Measurements from ENCODE around the gene MYO15B.

The MYO15B gene

DNA sequence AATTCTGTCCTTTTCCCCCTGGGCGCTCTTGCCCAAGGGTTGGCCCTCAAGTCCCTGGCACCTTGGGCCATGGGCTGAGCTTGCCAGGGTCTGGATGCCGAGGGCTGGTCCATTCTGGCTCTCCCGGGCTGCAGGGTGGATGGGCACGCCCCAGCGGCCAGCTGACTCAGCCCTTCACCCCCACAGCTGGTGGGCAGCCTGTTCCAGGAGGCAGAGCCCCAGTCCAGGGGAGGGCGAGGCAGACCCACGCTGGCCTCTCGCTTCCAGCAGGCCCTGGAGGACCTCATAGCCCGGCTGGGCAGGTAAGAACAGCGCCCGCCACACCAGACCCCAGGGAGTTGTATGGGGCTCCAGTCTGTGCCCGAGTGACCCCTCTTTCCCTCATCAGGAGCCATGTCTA is 15.0 kb downstream of the MYO15B start:
- no peak for DNase-seq (ENCODE audit: low read depth, low spot score)

DNA sequence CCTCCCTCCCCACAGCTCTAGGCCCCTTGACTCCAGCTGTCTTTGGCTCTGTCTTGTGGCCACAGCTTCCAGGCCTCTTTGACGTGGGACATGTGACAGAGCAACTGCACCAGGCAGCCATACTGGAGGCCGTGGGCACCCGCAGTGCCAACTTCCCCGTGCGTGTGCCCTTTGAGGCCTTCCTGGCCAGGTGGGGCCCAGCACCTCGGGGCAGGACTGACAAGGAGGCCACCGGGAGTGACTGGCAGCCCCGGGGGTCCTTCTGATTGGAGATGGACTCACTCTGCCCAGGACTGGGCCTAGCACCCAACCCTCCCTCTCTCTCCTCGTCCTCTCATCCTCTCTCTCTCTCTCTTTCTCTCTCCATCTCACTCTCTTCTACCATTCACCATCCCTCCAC is 15.5 kb downstream of the MYO15B start:
- DNase-seq (ENCODE audit: low read depth, low spot score) = no peak

- no peak for DNase-seq (ENCODE audit: low read depth, low spot score)
These were observed 16.6 kb downstream of the MYO15B start for GRCh38 chr17:75604034-75604695.

DNA sequence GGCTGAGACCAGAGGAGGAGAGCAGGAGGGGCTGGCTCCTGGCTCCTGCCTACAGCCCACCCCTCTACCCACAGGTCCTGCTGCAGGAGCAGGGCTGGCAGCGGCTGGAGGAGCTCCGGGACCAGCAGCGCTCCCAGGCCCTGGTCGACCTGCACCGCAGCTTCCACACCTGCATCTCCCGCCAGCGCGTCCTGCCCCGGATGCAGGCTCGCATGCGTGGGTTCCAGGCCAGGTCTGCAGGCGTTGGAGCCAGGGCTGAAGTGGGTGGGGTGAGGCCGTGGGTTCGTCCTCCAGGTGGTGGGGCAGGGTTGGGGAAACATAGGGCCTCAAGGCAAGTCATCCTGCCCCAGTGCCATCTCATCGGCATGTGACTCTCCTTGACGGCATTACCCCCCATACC is 18.2 kb downstream of the MYO15B start:
- no peak for DNase-seq (ENCODE audit: low read depth, low spot score)

DNA sequence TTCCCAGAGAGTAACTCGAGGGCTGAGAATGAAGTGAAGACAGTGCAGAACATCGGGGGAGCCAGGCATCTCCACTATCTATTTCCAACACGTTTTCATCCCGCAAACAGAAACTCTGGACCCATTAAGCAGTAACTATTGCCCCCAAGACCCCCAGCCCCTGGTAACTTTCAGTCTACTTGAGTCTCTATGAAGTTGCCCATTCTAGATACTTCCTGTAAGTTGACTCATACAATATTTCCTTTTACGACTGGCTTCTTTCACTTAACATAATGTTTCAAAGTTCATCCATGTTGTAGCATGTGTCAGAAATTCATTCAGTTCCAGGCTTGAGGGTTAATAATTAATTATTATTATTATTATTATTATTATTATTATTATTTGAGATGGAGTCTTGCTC is 19.5 kb downstream of the MYO15B start:
- DNase-seq (ENCODE audit: low read depth, low spot score) = no peak

GRCh38 chr17:75610103-75610984 is 22.7 kb downstream of the MYO15B start:
- DNase-seq (ENCODE audit: low read depth, low spot score) = no peak

- no peak for DNase-seq (ENCODE audit: low read depth, low spot score)
These were observed 24.3 kb downstream of the MYO15B start for GRCh38 chr17:75611851-75612429.

- DNase-seq (ENCODE audit: low read depth, low spot score) = no peak
These were observed 25.5 kb downstream of the MYO15B start for GRCh38 chr17:75612906-75613626.

DNA sequence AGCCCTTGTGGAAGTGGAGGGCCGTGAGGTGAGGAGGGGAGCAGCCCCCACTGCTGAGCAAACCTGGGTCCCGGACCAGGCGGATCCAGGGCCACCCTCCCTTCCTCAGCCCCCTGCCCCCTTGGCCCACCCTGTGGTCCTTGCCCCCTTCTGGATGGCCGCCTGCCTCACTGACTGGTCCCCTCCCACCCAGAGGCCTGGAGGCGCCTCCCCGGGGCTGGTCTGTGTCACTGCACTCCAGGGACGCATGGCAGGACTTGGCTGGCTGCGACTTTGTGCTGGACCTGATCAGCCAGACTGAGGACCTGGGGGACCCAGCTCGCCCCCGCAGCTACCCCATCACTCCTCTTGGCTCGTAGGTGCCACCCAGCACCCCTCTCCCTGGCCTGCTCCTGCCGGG is 26.4 kb downstream of the MYO15B start:
- DNase-seq (ENCODE audit: low read depth, low spot score) = no peak

DNA sequence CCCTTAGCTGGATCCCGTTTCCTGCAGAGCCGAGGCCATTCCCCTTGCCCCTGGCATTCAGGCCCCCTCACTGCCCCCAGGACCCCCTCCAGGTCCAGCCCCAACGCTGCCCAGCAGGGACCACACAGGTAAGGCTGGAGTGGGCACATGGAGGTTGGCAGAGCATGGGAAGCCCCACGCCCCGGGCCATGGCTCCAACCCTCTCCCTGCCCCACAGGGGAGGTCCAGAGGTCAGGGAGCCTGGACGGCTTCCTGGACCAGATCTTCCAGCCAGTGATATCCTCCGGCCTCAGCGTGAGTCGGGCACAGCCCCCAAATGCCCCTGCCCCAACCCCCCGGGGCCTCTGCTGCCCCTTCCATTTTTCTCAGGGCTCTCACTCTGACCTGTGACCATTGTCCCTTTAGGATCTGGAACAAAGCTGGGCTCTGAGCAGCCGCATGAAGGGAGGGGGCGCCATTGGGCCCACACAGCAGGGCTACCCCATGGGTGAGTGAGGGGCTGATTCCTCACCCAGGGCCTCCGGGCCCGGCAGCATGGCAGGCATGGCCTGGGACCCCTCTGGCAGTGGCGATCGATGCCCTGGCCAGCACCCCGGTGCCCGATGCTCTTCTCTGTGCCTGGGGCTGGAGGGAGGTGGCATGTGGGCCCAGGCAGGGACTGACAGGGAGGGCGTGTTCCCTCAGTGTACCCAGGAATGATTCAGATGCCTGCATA is 27.1 kb downstream of the MYO15B start:
- no peak for DNase-seq (ENCODE audit: low read depth, low spot score)

- DNase-seq (ENCODE audit: low read depth, low spot score) = no peak
These were observed 27.7 kb downstream of the MYO15B start for GRCh38 chr17:75615301-75615700.

- DNase-seq (ENCODE audit: low read depth, low spot score) = no peak
These were observed 29.0 kb downstream of the MYO15B start for GRCh38 chr17:75616521-75617122.

DNA sequence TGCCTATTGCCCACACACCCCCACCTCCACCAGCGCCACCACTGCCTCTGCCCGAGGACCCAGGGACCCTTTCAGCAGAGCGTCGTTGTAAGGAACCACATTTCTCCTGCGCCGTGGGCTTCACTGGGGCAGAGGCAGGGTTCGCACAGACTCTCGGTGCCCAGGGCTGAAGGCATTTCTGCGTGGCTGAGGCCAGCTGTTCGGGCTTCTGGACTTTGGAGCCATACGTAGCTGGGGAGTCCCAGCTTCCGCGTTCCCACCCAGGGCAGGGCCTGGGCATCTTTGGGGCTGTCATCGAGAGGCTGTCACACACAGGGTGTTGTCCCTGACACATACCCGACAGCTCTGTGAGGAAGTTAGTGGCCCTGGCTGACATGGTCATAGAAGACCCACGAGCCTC is 29.6 kb downstream of the MYO15B start:
- no peak for DNase-seq (ENCODE audit: low read depth, low spot score)

DNA sequence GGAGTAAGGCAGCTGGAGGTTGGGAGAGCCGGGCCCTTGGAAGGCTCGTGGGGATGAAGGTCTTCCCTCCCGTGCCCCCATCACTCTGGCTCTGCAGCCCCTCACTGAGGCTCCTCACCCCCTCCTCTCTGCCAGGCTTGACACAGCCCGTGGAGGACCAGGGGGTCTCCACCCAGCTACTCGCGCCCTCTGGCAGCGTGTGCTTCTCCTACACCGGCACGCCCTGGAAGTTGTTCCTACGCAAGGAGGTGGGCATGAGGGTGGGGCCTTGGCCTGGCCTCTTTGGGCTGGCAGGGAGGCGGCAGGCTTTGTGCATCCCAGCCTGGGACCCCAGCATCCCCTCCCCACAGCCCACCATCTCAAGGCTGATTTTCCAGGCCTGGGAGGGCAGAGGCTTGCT is 30.1 kb downstream of the MYO15B start:
- no peak for DNase-seq (ENCODE audit: low read depth, low spot score)

DNA sequence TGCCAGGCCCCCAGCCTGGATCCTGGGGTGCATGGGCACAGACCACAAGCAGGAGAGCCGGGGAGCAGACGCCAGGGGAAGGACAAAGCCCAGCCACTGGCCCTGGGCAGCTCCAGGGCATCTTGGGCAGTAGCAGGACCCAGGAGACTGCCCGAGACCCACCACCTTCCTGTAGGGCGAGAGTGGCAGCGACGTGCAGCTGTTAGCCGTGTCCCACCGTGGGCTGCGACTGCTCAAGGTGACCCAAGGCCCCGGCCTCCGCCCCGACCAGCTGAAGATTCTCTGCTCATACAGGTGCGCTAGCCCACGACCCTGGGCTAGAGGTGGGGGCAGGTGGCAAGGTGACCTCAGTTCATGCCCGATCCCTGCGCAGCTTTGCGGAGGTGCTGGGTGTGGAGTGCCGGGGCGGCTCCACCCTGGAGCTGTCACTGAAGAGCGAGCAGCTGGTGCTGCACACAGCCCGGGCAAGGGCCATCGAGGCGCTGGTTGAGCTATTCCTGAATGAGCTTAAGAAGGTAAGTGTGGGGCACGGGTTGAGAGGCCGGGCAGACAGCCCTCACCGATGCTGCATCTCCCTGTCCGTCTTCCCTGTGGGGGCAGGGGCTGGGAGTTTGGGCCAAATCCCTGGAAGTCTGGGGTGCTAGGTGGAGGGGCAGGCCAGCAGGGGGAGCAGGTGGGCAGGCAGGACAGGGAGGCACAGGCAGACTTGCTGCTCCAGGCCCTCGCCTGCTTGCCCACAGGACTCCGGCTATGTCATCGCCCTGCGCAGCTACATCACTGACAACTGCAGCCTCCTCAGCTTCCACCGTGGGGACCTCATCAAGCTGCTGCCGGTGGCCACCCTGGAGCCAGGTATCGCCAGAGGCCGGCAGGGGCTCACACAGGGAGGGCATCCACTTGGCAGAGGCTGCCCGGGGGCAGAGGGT is 32.2 kb downstream of the MYO15B start:
- no peak for DNase-seq (ENCODE audit: low read depth, low spot score)

GRCh38 chr17:75621489-75621888 is 33.9 kb downstream of the MYO15B start:
- no peak for DNase-seq (ENCODE audit: low read depth, low spot score)

- no peak for DNase-seq (ENCODE audit: low read depth, low spot score)
These were observed 34.5 kb downstream of the MYO15B start for GRCh38 chr17:75622076-75622475.

DNA sequence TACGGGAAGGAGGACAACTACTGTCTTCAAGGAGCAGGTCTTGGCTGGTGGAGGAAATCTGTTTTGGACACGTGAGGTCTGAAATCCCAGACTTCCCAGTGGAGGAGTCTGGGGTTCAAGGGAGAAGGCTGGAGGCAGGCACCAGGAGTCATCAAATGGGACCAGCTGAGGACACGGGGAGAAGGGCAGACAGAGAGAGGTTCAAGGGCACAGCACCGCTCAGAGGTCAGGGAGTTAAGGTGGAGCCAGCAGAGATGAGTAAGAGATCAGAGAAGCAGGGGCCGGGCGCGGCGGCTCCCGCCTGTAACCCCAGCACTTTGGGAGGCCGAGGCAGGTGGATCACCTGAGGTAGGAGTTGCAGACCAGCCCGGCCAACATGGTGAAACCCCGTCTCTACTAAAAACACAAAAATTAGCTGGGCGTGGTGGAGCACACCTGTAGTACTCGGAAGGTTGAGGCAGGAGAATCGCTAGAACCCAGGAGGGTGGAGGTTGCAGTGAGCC is 35.2 kb downstream of the MYO15B start:
- no peak for DNase-seq (ENCODE audit: low read depth, low spot score)

- no peak for DNase-seq (ENCODE audit: low read depth, low spot score)
These were observed 35.8 kb downstream of the MYO15B start for GRCh38 chr17:75623386-75623785.

DNA sequence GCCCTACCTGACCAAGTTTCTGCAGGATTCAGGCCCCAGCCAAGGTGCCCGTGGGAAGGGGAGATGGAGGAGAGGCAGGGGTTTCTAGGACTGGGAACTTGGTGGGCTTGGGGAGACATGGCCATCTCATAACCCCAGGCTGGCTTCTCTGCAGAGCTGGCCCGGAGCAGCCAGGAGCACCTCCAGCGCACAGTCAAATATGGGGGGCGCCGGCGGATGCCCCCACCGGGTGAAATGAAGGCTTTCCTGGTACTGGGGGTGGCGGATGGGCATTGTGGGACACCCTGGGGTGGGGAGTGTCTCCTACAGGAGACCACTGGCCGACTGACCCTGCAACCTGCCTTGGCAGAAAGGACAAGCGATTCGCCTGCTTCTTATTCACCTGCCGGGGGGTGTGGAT is 36.4 kb downstream of the MYO15B start:
- DNase-seq (ENCODE audit: low read depth, low spot score) = no peak

Data from activated CD4-positive, CD25-positive, alpha-beta regulatory T cell treated with anti-CD3 and anti-CD28 coated beads, Interleukin-2, amount 50 U/mL, for 16 hours (primary cell).